GM18526 (cell line): Measurements from ENCODE around the gene CAPN15.
A peak's percentile ranks its signal among the peaks of the same experiment; 100 is the strongest.

Experiments
- POLR2A ChIP-seq: IDR thresholded peaks from 3 replicates; pipeline ENCODE4 v1.6.1; 2011; ENCODE audit not compliant: insufficient read length; ENCODE audit errors: extremely low read depth

CAPN15 gene

DNA sequence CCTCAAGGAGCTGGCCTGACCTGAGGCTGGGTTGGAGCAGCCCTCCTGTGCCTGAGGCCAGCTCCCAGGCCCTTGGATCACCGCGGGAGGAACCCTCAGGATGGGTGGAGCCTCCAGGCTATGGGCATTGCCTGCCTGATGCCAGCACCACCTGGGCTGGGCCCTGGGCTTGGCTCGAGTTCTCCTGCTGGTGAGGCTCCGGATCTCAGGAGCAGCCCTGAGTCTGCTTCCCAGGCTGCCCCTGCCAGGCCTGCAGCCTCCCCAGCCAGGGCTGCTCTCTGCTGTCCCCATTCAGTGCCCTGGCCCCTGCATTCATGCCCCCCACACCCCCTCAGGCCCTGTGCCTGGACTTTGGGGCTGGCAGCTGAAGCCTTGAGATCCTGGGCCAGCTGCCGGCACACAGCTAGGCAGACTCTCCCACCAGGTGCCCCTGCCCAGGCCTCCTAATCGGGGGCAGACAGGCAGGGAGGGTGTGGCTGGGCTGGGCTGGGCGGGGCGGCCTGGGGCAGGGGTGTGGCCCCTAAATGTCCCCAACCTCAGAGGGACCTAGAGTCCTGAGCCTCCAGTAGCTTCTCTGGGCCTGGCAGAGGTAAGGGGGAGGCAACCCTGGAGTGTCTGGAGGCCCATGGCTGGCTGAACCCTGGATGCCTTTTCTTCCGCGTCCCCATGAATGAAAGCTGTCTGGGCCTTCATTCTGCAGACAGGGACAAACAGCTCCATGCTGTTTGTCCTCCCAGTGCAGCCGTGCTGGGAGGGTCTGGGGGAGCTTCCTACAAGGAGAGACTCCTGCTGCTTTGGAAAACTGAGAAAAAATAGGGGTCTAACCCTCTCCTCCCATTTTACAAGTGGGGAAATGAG lies 41.1 kb downstream of the CAPN15 start:
- TF ChIP-seq POLR2A, result no peak

DNA sequence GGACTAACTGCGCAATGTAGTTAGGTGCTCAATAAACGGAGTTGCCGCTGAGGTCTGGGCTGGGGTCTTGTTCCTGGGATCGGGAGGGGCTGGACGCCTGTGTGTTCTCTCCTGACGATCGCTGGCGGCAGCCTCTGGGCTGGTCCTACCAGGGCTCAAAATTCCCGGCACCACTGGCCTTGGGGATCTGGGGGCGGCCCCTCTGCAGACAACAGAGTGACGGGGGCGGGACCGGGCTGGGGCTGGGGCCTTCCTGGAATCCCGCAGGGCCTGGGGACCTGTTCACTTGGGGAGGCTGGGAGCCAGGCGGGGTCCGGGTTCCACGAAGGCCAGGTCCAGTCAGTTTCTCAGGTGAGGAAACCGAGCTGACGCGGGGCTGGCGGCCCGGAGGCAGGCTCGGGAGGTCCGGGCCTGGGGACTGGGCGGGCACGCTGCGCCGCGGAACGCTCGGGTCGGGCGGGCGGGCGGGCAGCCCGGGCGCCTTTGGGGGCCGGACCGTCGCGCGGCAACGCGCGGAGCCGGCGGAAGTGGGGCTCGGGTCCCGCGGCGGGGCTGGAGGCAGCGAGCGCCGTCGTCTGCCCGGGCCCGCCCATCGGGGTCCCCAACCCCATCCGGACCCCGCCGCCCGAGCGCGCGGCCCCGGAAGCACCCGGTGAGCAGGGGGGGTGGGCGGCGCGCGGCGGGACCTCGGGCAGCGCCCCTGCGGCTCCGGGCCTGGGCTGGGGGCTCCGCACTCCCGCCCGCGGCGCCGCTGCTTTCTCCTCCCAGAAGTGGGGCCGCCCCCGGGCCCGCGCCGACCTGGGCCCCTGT lies 42.1 kb downstream of the CAPN15 start, which contains the start of gene PIGQ:
Gene PIGQ (plus strand): TSS at position 524 of the 810 bp plus-strand sequence. CDS start 4,107 bp downstream, outside the sequence.
- TF ChIP-seq POLR2A, result peak; percentile 32

DNA sequence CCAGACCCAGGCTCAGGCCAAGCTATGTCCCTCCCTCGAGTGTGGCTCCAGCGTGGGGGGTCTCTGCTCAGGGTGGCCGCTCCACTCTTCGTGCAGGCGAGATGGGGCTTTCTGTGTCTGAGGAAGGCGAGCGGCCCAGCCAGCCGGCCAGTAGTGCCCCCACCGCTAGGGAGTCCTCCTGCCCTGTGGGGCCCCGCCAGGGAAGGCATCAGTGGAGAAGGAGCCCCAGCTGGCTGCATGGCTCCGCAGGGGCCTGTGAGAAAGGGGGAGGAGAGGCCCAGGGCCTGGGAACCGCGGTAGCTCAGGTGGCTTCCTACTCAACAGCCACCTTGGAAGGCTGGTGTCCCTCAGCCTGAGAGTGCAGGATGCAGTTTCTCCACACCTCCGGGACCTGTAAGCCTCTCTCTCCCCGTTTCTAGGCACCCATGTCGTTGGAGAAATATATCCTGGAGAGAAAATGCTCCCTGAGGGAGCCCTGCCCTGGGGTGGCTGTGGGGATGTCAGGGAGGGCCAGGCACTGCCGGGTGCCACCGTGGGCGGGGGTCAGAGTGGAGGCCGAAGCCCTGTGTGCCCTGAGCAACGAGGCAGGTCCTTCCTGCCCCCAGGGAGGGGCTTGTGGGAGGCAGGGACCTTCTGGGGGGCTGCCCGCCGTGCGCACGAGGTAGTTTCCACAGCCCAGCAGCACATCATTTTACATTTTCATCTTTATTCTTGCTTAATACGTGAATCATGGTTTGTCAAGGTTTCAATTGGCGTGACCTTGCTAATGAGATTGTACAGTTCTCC lies 45.5 kb downstream of the CAPN15 start:
- no peak for TF ChIP-seq POLR2A

DNA sequence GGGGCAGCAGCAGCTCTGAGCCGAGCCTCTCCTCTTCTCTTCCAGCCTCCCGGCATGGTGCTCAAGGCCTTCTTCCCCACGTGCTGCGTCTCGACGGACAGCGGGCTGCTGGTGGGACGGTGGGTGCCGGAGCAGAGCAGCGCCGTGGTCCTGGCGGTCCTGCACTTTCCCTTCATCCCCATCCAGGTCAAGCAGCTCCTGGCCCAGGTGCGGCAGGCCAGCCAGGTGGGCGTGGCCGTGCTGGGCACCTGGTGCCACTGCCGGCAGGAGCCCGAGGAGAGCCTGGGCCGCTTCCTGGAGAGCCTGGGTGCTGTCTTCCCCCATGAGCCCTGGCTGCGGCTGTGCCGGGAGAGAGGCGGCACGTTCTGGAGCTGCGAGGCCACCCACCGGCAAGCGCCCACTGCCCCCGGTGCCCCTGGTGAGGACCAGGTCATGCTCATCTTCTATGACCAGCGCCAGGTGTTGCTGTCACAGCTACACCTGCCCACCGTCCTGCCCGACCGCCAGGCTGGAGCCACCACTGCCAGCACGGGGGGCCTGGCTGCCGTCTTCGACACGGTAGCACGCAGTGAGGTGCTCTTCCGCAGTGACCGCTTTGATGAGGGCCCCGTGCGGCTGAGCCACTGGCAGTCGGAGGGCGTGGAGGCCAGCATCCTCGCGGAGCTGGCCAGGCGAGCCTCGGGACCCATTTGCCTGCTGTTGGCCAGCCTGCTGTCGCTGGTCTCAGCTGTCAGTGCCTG lies 46.7 kb downstream of the CAPN15 start:
- TF ChIP-seq POLR2A, result no peak

DNA sequence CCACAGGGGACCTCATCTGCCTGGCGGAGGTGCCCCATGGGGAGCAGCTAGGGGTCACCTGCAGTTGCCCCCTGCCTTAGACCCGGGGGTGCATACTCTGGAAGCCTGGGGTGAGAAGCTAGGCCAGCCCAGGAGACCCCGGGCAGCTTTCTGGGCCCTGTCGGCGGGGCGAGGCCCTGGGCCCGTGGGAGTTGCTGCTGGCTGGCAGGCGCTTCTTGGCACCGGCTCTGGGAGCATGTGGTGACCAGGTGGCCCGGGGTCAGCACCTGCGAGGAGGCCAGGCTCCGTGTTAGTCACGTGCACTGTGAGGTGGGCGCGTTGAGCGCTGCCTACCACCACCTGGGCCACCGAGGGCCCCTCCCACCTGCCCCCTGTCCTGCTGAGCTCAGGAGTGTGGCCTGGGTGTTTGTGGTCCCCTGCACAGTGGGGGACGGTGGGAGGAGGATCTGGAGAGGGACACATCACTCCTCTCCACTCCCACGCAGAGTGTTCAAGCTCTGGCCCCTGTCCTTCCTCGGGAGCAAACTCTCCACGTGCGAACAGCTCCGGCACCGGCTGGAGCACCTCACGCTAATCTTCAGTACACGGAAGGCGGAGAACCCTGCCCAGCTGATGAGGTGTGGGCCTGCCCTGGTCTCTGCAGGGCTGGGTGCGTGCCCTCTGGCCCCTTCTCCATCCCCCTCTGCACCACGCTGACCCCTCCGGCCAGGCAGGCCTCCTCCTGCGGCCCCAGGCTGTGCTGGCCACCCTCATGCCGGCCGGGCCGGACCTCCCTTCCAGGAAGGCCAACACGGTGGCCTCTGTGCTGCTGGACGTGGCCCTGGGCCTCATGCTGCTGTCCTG lies 48.1 kb downstream of the CAPN15 start:
- no peak for TF ChIP-seq POLR2A

DNA sequence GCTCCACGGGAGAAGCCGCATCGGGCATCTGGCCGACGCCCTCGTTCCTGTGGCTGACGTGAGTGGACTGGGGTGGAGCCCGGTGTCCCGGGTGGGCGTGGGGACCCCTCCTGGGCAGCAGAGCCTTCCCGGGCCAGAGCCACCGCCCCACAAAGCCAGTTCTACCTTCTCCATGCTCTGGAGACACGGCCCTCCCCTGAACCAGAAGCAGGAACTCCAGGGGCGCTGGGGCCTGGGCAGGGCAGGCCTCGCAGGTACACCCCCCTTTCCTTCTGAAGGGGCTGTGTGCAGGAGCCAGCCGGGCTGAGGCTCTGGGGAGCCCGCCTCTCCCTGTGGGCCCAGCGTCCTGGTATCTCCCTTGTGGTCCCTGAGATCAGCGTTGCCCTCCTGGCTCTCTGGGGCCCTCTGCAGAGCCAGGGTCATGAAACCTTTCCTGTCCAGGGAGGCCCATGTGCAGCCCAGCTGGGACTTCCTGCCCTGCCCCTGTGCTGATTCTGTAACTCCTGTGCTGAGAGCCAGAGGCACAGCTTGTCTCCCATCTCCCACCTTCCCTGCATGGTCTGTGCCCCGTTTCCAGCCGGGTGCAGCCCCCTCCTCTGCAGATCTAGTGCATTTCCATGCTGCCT lies 48.8 kb downstream of the CAPN15 start:
- TF ChIP-seq POLR2A, result no peak

DNA sequence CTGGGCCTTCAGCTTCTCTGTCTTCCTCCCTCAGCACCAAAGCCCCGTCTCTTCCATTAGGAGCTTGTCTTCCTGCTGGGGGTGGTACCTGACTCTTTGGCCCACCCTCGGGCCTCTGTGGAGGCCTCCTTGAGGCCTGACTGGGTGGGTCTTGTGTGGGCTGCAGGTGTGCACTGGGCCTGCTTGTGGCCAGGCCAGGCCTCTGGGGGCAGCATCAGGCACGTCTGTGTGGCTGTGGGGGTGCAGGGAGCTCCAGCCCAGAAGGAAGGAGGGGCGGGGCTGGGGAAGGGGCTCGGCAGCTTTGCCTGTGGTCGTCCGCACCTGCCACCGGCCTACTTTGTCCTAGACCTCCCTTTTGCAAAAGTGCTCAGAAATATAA lies 49.3 kb downstream of the CAPN15 start:
- TF ChIP-seq POLR2A, result no peak

DNA sequence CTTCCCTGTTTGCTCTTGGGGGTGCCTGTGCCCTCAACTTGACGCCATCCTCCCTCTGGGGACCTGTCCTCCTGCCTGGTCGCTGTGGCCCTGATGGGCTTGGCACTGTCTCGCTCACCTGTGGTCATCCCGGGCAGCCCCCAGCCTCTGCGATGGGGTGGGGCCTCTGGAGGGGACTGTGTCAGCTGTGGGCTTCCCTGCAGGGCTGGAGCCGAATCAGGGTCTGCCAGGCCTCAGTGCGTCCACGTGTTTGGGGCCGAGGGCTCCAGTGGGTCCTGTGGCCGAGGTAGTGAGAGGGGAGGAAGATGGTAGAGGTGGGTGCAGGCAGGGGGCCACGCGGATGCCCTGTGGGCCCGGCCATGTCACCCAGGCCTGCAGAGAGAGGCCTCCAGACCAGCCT lies 50.3 kb downstream of the CAPN15 start:
- TF ChIP-seq POLR2A, result no peak

DNA sequence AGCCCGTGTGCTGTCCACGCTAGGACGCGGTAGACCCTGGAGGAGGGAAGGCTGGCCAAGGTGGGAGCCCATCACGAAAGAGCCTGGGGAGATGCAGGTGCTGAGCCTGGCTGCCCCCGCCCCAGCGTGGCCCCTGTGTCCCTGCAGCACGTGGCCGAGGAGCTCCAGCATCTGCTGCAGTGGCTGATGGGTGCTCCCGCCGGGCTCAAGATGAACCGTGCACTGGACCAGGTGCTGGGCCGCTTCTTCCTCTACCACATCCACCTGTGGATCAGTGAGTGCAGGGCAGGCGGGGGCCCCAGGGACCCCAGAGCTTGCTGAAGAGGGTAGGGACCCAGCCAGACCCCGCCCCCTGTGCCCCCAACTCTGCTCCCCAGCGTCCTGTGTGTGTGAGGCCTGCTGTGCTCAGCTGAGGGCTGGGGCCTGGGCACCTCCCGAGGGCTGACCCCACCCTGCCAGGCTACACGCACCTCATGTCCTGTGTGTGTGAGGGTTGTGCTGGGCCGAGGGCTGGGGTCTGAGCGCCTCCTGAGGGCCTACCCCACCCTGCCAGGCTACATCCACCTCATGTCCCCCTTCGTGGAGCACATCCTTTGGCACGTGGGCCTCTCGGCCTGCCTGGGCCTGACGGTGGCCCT lies 50.8 kb downstream of the CAPN15 start:
- no peak for TF ChIP-seq POLR2A

DNA sequence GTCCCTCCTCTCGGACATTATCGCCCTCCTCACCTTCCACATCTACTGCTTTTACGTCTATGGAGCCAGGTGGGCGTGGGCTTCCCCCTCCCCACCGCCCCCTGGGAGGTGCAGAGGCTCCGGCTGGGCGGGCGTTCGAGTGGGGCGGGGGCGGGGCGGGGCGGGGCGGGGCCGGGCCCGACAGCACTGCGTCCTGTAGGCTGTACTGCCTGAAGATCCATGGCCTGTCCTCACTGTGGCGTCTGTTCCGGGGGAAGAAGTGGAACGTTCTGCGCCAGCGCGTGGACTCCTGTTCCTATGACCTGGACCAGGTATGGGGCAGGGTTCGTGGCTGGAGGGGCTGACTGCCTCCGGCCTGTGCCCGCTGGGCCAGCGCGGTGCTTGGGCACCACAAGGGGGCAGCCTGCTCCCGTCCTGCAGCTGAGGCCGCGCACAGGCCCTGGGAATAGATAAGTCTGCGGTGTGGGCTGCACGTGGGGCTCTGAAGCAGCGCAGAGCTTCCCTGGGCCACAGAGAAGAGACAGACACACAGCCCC lies 51.4 kb downstream of the CAPN15 start:
- no peak for TF ChIP-seq POLR2A

DNA sequence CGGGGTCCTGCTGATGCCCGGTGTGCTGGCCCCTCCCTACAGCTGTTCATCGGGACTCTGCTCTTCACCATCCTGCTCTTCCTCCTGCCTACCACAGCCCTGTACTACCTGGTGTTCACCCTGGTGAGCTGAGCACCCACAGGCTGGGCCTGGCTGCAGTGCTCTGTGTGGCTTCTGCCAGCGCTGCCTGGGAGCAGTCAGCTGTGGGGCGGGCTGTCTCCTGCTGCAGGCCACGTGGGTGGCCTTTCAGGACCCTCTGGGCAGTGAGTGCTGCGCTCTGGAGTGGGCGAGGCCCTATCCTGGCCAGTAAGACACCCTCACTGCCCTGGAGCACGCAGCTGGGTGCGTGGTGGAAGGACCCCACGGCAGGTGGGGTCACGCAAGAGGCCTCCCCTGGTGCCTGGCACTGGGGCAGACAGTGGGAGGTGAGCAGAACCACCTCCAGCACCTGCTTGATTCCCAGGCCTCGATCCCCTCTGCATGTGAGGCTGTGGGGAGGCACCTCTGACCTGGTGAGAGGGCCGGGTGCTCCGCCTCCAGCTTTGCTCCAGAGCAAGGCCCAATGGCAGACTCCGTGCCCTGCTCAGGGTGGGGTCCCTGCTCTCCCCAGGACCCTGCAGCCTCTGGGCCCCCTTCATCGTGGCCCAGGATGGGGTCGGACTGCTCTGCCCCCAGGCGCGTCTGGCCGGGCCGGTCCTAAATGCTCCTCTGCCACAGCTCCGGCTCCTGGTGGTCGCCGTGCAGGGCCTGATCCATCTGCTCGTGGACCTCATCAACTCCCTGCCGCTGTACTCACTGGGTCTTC lies 52.8 kb downstream of the CAPN15 start:
- no peak for TF ChIP-seq POLR2A

DNA sequence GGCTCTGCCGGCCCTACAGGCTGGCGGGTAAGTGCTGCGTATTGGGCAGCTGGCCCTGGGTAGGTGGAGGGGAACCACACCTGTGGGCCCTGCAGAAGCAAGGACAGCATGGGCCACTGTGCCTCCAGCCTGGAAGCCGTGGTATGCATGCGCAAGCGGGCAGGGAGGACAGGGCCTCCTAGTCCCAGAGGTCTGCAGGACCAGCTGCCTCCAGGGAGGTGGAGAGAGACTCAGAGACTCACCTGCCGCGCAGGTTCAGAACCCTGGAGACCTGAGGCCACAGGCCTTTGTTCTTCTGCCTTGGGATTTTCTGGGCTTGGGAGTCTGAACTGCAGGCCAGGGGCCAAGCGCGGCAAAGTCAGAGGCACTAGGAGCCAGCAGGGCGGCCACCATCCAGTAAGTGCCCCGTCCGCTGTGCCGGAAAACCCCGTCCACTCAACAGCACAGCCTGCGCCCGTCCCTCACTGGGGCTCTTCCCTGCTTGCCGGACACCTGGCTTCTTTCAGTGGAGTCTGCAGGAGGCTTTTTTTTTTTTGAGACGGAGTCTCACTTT lies 53.5 kb downstream of the CAPN15 start:
- no peak for TF ChIP-seq POLR2A
